HepG2 (cell line): ENCODE results near the gene OR8G1.

Experiments used
- CERS6 ChIP-seq: sonication (generic); formaldehyde crosslinking; IDR thresholded peaks from 2 replicates; pipeline ENCODE4 v1.5.0; 2020; ENCODE audit warnings: missing genetic modification reagents
- HCFC1 ChIP-seq: fragments of 150-350 bp; IDR thresholded peaks from 2 replicates; pipeline ENCODE4 v1.6.1; 2014; ENCODE audit warnings: low read depth, low read length
- NFYB ChIP-seq: sonication (generic); formaldehyde crosslinking; IDR thresholded peaks from 2 replicates; pipeline ENCODE4 v1.4.0; 2020; ENCODE audit warnings: missing genetic modification reagents
- NR3C1 ChIP-seq: sonication (generic); formaldehyde crosslinking; IDR thresholded peaks from 2 replicates; pipeline ENCODE4 v1.4.0; 2020; ENCODE audit warnings: missing genetic modification reagents
- SNAI1 ChIP-seq: sonication (generic); formaldehyde crosslinking; IDR thresholded peaks from 2 replicates; pipeline ENCODE4 v1.5.0; 2020; ENCODE audit warnings: mild to moderate bottlenecking, missing genetic modification reagents, borderline replicate concordance
- ZNF280D ChIP-seq: sonication (generic); formaldehyde crosslinking; IDR thresholded peaks from 2 replicates; pipeline ENCODE4 v1.5.1; 2020; ENCODE audit warnings: mild to moderate bottlenecking, missing genetic modification reagents
- ZNF510 ChIP-seq: sonication (generic); formaldehyde crosslinking; IDR thresholded peaks from 2 replicates; pipeline ENCODE4 v1.4.0; 2020; ENCODE audit warnings: low read depth, mild to moderate bottlenecking, missing genetic modification reagents
- ZNF607 ChIP-seq: sonication (generic); formaldehyde crosslinking; IDR thresholded peaks from 2 replicates; pipeline ENCODE4 v1.5.1; 2020; ENCODE audit warnings: missing genetic modification reagents, mild to moderate bottlenecking, borderline replicate concordance

DNA sequence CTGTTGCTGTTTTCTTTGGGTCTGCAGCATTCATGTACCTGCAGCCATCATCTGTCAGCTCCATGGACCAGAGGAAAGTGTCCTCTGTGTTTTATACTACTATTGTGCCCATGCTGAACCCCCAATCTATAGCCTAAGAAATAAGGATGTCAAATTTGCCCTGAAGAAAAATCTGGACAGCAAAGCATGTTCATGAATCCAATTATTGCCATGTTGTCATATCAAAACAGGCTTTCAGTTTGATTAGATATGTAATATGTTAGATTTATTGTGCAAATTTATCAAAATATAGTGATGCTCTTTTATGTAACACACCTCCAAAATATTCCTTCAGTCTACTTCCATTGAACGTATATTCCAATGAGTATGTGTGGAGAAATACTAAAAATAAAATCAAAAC lies 15.4 kb upstream of the OR8G1 start:
- TF ChIP-seq NR3C1 = no peak
- no peak for TF ChIP-seq SNAI1 (CRISPR knock-in tag)
- no peak for TF ChIP-seq ZNF280D (CRISPR knock-in tag)
- no peak for TF ChIP-seq ZNF607 (CRISPR knock-in tag)
- TF ChIP-seq ZNF510 = no peak
- TF ChIP-seq NFYB (CRISPR knock-in tag) = no peak
- TF ChIP-seq HCFC1 = no peak
- TF ChIP-seq CERS6 (CRISPR knock-in tag) = no peak
